C4-2B (cell line): ENCODE results near the gene TMEM175.
"Not testable (repeated sequence)": the region's sequence is repeated elsewhere in the genome, so short reads cannot be mapped to it uniquely, and the experiment has no call there.

Experiments used
- H3K27ac ChIP-seq: fragments of 450-650 bp; 2 replicates; pipeline ENCODE4 v1.5.1; 2017
- CTCF ChIP-seq: fragments of 450-650 bp; conservative IDR thresholded peaks from 2 replicates; pipeline ENCODE4 v1.5.1; 2017; ENCODE audit warnings: mild to moderate bottlenecking
- ZFX ChIP-seq: fragments of 450-650 bp; IDR thresholded peaks from 2 replicates; pipeline ENCODE4 v1.6.1; 2017

The TMEM175 gene

GRCh38 chr4:921830-922331 lies 10.4 kb upstream of the TMEM175 start:
- TF ChIP-seq ZFX (no peak), CTCF (no peak)
- H3K27ac ChIP-seq: no peak overlapping the region

GRCh38 chr4:924107-925096 lies 7.9 kb upstream of the TMEM175 start:
- TF ChIP-seq ZFX: no peak
- no peak for TF ChIP-seq CTCF

GRCh38 chr4:925171-925570 lies 7.1 kb upstream of the TMEM175 start:
- no peak overlapping the region for H3K27ac ChIP-seq
- TF ChIP-seq CTCF: no peak
- TF ChIP-seq ZFX: no peak

More at GRCh38 chr4:924107-925096, 7.9 kb upstream of the TMEM175 start:
- H3K27ac ChIP-seq: no peak overlapping the region

GRCh38 chr4:925771-926500 lies 6.3 kb upstream of the TMEM175 start:
- TF ChIP-seq ZFX (no peak), CTCF (no peak)
- H3K27ac ChIP-seq: no peak overlapping the region

- H3K27ac ChIP-seq: no peak overlapping the region
- TF ChIP-seq CTCF (no peak; the same call in 1 of the 2 replicates), ZFX (no peak)
Observed at GRCh38 chr4:926538-926937, 5.7 kb upstream of the TMEM175 start.

GRCh38 chr4:927566-927965 lies 4.7 kb upstream of the TMEM175 start:
- H3K27ac ChIP-seq: not testable (repeated sequence)

GRCh38 chr4:929096-929765 lies 3.0 kb upstream of the TMEM175 start:
- TF ChIP-seq ZFX: no peak
- TF ChIP-seq CTCF: no peak
- no peak overlapping the region for H3K27ac ChIP-seq
